GM12891 (cell line): Measurements from ENCODE around the gene CCBE1.

ENCODE experiments used
- POLR2A ChIP-seq: IDR thresholded peaks from 2 replicates; pipeline ENCODE4 v1.6.1; 2011; ENCODE audit warnings: low read depth, low read length, control low read depth
- TAF1 ChIP-seq: IDR thresholded peaks from 2 replicates; pipeline ENCODE4 v1.6.1; 2011; ENCODE audit warnings: low read depth, low read length, control low read depth

GRCh38 chr18:59547581-59548182, 149.5 kb downstream of the CCBE1 start:
- no peak for TF ChIP-seq TAF1
- TF ChIP-seq POLR2A, result no peak
